Caki2 (cell line): Measurements from ENCODE around the gene NRF1. TPM values are rescaled to one million over a fixed set of nuclear protein-coding genes. Genes with fewer than 3 reads are reported as not detected.
"Not testable (repeated sequence)": the region's sequence is repeated elsewhere in the genome, so short reads cannot be mapped to it uniquely, and the experiment has no call there.

Source experiments
- DNase-seq: peaks from one replicate; pipeline ENCODE4 v3.0.0-alpha.2; 2015; ENCODE audit warnings: low read depth
- in situ Hi-C: cut with HindIII; loops from 2 replicates; pipeline ENCODE4 v1.10.0; 2016; ENCODE audit warnings: low sequenced_read_pairs, low pct_unique_long_range_greater_than_20kb, mixed read lengths
- total RNA-seq: library from RNA; depleted of rRNA; stranded (reverse); fragments of >200 nt; shearing (Covaris generic); gene quantifications from 2 replicates; pipeline ENCODE4 v1.2.3, GENCODE V29; 2014; ENCODE audit warnings: low replicate concordance

The NRF1 gene
- total RNA-seq, 1 experiment from 2014 or later = 10.1 TPM

- DNase-seq = no peak
- in situ Hi-C loops = no loop called here
These were observed 56.0 kb downstream of the NRF1 start for GRCh38 chr7:129667551-129667950.

GRCh38 chr7:129669901-129670300 lies 58.4 kb downstream of the NRF1 start:
- in situ Hi-C loops = no loop called here
- DNase-seq = no peak

- no peak for DNase-seq
- in situ Hi-C loops = no loop called here
These were observed 59.1 kb downstream of the NRF1 start for GRCh38 chr7:129670656-129671055.

- no peak for DNase-seq
- in situ Hi-C loops = no loop called here
These were observed 59.7 kb downstream of the NRF1 start for GRCh38 chr7:129671266-129671665.

GRCh38 chr7:129674475-129674874 lies 63.0 kb downstream of the NRF1 start:
- DNase-seq, in situ Hi-C loops: not testable (repeated sequence)

- DNase-seq = no peak
- in situ Hi-C loops = no loop called here
These were observed 64.0 kb downstream of the NRF1 start for GRCh38 chr7:129675521-129675920.

GRCh38 chr7:129676017-129676897 lies 64.7 kb downstream of the NRF1 start:
- in situ Hi-C loops = no loop called here
- no peak for DNase-seq

- DNase-seq = no peak
- in situ Hi-C loops = no loop called here
These were observed 66.3 kb downstream of the NRF1 start for GRCh38 chr7:129677796-129678195.

GRCh38 chr7:129678606-129679005 lies 67.1 kb downstream of the NRF1 start:
- DNase-seq = no peak
- in situ Hi-C loops = no loop called here

- DNase-seq = no peak
- in situ Hi-C loops = no loop called here
These were observed 68.9 kb downstream of the NRF1 start for GRCh38 chr7:129680400-129680799.

GRCh38 chr7:129684777-129685176 lies 73.3 kb downstream of the NRF1 start:
- in situ Hi-C loops = no loop called here

GRCh38 chr7:129686063-129686462 lies 74.5 kb downstream of the NRF1 start:
- no peak for DNase-seq
- in situ Hi-C loops = no loop called here

More at GRCh38 chr7:129684777-129685176, 73.3 kb downstream of the NRF1 start:
- DNase-seq = no peak

GRCh38 chr7:129688503-129689222 lies 77.1 kb downstream of the NRF1 start:
- no peak for DNase-seq
- in situ Hi-C loops = no loop called here

GRCh38 chr7:129689995-129690581 lies 78.6 kb downstream of the NRF1 start:
- no peak for DNase-seq
- in situ Hi-C loops = no loop called here

GRCh38 chr7:129690701-129691100 lies 79.2 kb downstream of the NRF1 start:
- in situ Hi-C loops = no loop called here

GRCh38 chr7:129698516-129699418 lies 87.2 kb downstream of the NRF1 start:
- in situ Hi-C loops = no loop called here
- no peak for DNase-seq

More at GRCh38 chr7:129690701-129691100, 79.2 kb downstream of the NRF1 start:
- no peak for DNase-seq

- no peak for DNase-seq
- in situ Hi-C loops = no loop called here
These were observed 90.8 kb downstream of the NRF1 start for GRCh38 chr7:129702316-129702715.

GRCh38 chr7:129702761-129703338 lies 91.3 kb downstream of the NRF1 start:
- DNase-seq = no peak
- in situ Hi-C loops = no loop called here
